GM12873 (cell line): ENCODE measurements around the gene CPVL.

Experiments
- TF ChIP-seq, protein P1 (sequence below): IDR thresholded peaks from 2 replicates; pipeline ENCODE4 v1.5.1; 2012; ENCODE audit warnings: low read depth, mild to moderate bottlenecking, moderate library complexity, low read length, control low read depth; ENCODE audit not compliant: insufficient read depth; ENCODE audit errors: missing control alignments

CPVL gene

GRCh38 chr7:28990200-28990960 lies 156.0 kb downstream of the CPVL start:
- TF ChIP-seq, protein P1, sequence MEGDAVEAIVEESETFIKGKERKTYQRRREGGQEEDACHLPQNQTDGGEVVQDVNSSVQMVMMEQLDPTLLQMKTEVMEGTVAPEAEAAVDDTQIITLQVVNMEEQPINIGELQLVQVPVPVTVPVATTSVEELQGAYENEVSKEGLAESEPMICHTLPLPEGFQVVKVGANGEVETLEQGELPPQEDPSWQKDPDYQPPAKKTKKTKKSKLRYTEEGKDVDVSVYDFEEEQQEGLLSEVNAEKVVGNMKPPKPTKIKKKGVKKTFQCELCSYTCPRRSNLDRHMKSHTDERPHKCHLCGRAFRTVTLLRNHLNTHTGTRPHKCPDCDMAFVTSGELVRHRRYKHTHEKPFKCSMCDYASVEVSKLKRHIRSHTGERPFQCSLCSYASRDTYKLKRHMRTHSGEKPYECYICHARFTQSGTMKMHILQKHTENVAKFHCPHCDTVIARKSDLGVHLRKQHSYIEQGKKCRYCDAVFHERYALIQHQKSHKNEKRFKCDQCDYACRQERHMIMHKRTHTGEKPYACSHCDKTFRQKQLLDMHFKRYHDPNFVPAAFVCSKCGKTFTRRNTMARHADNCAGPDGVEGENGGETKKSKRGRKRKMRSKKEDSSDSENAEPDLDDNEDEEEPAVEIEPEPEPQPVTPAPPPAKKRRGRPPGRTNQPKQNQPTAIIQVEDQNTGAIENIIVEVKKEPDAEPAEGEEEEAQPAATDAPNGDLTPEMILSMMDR: no peak

- TF ChIP-seq, protein P1: no peak
Observed at GRCh38 chr7:28989211-28989980, 156.9 kb downstream of the CPVL start.

GRCh38 chr7:28988810-28989209 lies 157.5 kb downstream of the CPVL start:
- TF ChIP-seq, protein P1: no peak

DNA sequence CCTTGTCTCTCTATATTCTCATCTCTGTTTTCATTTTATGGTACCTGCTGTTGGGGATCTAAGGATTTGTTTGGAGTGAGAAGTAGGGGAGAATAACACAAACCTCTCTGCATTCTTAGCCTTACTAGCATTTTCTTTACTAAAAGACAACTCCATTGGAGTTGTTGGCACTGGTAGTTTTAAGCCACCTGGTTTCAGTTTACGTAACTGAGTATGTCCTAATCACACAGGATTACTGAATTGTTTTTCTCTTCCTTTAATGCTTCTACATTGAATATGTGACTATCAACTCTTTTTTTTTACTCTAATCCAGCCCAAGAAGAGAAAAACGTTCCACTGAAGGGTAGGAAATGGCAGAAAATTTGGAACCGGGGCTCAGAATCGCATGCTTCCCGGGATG lies 158.2 kb downstream of the CPVL start:
- TF ChIP-seq, protein P1: no peak

- TF ChIP-seq, protein P1: no peak
Observed at GRCh38 chr7:28986765-28987110, 159.6 kb downstream of the CPVL start.

- TF ChIP-seq, protein P1: no peak
Observed at GRCh38 chr7:28986028-28986764, 160.1 kb downstream of the CPVL start.

DNA sequence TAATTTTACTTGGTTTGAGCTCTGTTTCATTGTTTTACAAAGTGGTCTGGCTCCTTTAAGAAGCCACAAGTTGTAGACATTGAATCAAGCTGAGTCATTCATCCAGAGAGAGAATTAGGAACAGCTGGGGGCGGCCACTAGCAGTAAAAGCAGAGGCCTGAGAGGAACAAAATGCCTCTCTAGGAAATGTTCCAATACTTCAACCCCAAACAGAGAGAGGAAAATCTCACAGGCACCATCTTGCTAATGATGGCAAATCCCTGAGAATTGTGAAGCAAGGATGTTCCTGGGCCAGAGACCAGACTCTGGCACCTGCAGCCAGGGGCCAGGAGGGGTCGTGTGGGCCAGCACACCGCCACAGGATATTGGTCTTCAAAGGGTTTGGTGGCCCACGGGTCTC lies 161.7 kb downstream of the CPVL start:
- TF ChIP-seq, protein P1: no peak
